GM21529 (cell line): Measurements from ENCODE around the gene CEP112.

ENCODE experiments used
- ATAC-seq: cut with Tn5 transposase; IDR thresholded peaks from one replicate; pipeline ENCODE4 v1.9.1; 2021; ENCODE audit not compliant: unreplicated experiment

Gene CEP112

DNA sequence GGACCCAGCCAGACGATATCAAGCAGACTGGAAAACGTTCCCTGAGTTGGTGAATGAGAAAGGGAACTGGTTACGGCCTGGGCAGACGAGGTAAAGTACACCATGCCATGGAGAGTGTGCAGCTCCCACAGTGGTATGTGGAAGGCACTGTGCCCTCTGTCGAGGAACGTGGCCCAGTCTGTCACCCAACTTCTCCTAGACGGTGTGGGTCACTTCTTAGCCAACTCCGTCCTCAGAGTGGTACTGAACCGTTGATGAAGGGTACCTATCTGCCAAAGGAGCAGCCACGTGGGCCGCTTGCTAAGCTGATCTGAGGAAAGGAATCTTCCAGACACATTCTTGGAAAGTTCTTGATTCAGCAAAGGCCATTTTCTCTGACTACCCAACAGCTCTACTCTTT, 574.4 kb downstream of the CEP112 start:
- no peak for ATAC-seq

DNA sequence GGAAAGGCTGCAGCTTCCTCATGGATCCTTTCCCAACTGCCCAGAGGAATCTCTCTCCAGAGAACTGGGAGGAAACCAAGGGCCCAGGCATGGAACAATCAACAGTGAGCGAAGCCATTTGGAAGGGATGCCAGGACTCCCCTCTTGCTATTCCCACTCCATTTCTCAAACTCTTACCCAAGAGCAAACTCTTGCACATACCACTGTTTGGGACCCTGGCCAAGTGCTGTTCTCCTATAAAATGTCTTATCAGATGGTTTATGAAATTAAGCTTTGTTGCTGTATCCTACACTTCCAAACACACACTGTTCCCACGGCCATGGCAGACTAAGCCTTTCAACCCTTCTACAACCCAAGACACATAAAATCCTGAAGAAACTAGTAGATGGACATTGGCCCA, 582.2 kb downstream of the CEP112 start:
- ATAC-seq: no peak

DNA sequence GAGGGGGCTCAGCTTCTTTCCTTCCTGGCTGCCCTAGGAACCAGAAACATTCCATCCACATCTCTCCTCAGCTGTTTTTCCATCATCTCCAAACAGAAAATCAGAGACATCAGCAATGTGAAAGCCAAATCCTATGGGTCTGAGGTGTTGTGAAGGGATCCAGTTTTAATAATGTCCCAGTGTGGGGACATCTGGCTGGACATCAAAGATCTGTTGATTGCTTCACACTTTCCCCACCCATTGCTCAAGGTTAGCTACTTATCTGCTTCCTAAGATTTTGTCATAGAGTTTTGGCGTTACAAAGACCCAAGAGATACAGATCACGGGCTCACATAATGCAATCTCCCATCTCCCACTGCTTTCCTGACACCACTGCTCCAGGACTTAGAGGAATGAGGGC, 582.6 kb downstream of the CEP112 start:
- ATAC-seq: no peak

DNA sequence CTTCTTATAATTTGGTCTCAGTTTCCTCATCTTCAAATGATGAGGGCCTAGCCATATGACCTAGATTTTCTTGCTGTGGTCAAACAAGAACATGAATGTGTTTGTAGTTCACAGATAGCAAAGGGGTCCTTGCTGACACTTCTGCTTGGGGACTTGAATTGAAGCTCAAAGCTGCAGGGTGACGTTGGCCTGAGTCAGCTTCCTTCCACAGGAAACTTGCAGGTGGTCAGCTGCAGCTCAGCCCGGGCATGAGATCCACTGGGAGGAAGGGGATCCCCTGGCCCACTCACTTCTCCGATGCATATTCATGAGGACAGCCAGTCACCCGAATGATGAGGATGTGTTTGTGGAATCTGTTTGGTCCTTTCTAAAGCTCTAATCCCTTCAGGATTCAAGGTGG, 587.9 kb downstream of the CEP112 start:
- no peak for ATAC-seq

DNA sequence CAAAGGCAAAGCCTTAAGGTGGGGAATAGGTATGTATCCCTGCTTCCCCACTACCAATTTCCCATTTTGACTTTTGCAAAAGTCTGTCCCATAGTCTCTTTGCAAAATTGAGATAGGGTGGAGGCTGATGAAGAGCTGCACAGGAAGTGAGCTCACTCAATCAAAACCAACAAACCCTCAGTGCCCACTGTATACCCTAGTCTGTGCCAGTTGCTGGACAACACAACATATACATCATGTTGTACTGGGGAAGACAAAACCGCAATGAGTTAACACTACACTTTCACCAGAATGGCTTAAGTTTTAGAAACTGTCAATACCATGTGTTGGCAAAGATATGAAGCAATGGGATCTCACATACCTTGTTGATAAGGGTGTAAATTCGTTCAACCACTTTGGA, 590.1 kb downstream of the CEP112 start:
- no peak for ATAC-seq

DNA sequence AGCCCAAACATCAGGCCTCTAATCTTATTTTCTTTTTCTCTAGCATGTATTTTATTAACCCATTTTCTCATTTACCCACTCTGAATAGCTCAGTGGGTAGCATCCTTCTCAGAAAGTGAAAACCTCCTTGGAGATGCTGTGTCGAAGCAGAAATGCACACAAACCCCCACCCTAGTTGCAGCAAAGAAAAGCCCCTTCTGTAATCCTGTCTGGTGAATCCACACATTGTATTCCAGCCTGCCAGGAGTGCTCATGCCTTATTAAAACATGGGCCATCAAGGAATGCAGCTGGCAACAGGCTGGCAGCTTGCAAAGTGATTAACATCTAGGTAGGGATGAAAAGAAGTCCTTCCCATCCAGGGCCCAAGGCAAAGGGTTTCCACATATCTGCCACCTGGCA, 590.8 kb downstream of the CEP112 start:
- ATAC-seq: no peak

DNA sequence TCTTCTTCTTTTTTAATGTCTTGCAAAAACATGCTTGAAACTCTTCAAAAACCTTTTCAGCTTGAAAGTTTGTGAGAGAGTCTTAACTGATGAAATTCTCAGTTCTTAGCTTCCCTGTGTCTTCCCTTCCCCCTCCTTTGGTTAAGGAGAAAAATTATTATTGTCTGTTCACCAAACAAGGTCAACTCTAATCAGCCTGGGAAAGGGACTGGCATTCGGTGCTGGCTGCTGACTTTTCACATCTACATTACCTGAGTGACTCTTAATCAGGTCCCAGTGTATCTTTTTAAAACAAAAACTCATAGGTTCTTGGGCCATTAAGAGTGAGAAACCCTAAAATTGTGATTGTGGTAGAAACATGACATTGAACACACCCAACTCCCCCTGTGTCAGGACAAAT, 591.4 kb downstream of the CEP112 start:
- no peak for ATAC-seq

DNA sequence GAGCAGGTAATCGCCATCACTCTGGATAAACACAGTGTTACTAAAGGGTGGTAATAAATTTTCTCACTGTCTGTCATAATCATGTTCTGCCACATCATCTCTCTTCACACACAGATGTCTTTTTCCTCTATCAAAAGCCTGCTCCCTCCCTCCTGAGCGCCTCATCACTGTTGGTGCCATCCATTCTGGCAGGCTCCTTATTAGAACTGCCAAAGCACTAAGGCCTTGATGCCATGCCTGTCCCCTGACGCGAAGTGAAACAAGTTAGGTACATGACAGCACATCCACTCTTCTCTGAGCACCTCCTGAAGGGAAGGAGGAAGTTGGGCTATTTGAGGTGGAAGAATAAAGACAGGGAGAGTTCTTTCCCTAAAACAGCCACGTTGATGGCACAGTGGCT, 592.3 kb downstream of the CEP112 start:
- no peak for ATAC-seq

DNA sequence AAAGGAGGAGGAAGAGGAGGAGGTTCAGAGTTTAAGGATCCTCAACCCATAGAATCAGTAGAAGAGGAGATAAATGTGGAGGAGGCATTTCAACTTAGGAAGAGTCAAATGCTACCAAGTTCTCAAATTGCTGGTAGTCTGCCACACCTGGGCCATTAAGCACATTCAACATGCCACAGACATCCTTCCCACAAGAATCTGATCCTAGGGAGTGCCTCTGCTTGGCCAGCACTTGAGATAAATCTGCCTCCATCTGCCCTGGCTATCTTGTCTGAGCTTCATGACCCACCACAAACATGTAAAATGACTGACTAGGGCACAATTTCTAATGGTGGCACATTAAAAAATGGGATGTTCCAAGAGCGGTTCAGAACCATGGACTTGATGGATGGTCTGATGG, 593.2 kb downstream of the CEP112 start:
- no peak for ATAC-seq

DNA sequence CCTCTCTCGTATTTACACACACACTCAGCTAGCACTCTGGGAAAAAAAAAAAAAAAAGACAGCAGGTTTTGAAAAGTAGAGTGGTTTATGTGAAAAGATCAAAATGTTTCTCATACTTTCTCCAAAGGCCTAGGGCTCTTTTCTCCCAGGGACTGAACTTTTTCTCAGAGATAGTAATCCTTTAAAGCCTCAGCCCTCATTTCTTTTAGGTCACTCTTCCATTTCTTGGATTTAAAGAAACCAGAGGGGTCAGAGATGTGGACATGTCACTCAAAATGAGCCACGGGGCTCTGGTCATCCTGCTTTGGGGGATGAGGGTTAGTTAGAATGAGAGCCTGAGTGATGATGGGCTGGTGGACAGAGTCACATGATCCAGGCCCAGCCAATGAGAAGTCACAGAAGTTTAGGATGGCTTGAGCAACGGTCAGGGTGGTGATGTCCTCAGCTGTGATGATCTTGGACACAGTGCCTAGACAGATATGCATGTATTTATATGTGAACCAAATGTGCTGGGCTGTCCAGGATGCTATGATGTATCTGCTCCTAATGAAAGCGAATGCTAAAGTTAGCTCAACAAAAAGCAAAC, 596.8 kb downstream of the CEP112 start:
- ATAC-seq: no peak

DNA sequence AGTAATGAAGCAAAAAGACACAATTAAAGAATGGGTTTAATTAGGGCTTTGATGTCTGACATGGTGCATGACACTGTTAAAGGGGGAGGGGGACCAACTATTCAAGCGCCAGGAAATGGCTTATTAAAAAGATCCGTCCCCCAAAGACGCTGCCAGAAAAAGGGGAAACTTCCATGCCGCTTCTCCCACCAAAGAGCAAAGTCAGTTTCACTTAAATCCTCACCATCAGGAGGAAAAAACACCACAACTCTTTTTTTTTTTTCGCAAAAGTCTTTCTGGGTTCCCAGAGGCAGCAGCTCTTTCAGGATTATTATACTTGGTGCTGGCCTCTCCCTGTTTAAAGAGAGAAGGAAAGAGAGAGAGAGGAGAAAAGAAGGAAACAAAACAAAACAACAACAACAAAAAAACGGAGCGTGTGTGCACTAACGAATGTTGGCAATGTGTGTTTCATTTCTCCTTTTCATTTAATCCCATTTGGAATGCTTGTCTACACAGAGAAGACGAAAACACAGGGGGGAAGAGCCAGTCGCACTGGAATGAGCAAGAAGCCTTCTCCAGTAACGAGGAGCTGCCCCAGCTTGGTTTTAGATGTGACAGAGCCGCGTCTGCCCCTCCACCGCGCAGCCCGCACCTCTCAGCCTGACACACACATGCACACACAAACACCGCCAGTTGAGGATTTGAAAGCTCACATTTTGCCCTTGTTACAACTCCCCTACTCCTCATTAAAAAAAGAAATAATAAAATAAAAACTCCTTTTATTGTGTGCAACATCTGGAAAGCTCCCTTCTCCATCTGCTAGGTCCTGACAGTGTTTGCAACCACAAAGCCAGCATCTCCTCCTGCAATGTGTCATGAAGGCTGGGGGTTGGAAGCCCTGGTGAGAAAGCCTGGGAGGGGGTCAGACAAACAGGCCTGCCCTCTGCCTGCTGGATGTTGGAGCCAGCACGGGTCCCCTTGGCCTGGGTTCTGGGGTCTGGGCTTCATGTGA, 597.8 kb downstream of the CEP112 start:
- ATAC-seq: no peak

DNA sequence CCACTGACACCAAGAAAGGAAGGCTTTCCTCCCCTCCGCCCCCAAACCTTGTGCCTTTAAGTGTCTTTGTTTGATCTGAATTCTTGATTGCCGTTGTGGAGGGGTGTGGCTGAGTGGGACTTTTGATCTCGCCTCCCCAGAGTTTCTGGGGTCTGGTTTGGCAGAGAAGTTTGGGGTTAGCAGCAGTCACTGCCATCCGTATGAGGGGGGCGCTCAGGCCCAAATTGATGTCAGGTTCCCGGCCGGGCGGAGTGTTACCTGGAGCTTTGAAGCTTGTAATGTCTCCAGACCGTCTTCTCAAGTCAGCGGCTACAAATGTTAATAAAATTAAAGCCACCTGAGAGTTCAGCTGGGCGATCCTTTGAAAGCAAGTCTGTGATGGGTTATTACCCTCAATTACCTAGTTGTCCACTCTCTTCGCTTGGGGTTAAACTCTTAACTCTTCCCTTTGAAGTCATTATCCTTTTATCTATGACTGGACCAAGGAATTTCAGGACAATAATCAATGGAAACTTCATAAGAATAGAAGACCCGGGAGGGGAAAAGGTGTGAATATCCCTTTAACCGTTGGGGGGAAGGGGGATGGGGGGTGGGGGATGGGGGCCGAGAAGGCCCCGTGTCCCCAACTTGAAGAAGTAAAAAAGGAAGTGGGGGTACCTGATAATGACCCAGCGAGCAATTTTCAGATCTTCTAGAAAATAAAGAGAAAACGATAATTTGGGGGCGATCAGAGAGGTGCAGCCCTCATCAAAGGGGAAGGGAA, 598.7 kb downstream of the CEP112 start:
- no peak for ATAC-seq

DNA sequence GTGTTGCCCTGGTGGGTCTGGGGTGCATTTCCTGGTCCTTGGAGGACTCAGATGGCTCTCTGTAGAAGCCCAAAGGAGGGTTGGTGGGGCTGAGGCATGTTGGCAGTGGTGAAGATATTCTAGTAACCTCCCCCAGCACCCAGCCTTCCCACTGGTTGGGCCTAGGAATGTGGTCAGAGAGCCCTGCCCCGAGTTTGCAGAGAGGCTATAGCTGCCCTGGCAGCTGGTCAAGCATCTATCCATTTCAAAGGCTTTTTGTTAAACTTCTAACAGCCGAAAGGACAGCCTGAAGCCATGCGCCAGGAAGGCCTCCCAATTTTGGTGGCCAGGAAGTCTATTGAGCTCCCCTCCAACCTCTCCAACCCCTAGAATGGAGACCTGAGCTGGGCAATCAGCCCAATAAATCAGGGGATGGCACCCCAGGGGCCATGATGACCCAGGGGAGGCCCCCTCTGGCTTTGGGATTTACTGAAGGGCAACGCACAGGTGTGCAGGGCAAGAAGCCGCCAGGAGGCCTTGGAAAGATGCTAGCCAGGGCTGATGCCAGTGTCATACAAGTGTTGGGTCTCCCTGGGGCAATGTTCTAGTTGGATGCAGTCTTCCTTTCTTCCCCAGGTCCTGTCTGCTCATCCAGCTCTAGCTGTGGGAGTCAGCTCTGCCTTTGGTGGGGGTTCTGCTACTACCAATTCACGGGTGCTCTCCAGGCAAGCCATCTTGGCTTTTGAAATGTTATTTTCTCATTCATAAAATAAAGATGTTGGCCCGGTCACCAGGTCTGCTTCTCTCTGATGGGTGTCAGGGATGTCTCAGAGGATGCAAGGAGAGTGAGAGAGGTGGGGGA, 599.6 kb downstream of the CEP112 start:
- no peak for ATAC-seq

DNA sequence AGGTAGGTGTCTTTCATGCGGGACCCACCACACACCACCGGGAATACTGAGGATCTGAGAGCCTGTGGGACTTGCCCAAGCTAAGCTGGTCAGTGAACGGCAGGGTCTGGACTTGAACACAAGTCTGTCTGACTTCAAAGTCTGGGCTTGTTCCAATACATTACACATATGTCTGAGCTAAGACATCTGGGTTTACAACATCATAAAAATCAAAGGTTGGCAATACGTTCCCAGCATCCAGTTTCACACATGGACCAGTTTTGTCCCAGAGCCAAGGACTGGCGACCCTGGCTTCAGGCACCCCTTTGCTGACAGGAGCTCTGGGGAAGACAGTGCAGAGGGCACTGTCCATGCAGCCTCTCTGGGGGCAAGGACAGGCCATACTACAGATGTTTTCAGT, 602.6 kb downstream of the CEP112 start:
- ATAC-seq: no peak

DNA sequence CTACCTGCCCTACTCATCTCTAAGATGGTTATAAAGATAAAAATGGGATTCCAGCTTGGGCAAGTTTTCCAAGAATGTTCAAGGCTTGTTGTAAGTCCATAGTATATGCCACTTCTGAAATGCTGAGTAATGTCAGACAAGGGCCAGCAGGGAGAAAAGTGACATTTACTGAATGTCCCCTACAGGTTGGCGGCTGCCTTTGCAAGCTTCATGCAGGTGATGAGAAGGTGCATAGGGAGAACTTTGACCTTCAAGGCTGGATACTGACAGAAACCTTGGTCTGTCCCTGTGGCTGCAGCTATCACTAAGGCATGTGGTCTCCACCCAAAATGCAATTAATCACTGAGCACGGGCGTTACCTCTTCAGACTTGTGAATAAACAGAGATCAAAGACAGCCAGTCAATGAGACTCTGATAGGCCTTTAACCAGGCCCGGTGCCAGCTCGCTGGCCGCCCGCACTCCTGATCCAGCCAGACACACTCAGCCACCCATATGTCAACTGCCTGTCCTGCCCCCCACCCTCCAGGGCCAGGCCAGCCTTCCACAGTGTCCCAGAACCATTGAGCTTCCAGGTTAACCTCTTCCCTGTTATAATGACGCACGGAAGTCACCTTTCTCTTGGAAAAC, 603.6 kb downstream of the CEP112 start:
- ATAC-seq: no peak

DNA sequence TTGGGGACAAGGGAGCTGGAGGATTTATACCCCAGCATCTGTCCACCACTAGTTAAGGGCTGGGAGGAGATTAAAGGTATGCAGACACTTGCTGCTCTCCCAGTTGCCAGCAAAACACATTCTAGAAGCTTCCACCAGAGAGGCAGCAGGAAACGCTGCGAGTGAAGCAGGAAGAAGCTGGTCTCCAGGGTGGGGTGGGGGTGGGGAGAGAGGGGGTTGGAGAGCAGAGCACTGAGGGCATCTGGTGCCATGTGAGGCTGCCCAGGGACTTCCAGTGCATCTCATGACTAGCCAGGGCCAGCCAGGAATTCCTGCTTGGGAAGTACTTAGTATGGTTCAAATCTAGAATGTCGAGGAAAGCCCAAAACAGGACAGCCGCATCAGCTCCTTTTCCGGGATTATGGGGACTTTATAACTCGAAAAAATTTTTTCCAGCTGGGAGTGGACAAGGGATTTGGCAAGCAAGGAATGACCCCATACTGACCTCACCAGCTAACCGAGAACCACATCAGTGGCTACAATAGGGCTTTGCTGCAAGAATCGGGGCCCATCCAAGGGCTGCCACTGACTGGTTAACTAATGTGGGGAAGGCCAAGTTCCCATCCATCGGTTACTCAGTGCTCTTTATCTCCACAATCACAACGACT, 604.3 kb downstream of the CEP112 start:
- no peak for ATAC-seq

DNA sequence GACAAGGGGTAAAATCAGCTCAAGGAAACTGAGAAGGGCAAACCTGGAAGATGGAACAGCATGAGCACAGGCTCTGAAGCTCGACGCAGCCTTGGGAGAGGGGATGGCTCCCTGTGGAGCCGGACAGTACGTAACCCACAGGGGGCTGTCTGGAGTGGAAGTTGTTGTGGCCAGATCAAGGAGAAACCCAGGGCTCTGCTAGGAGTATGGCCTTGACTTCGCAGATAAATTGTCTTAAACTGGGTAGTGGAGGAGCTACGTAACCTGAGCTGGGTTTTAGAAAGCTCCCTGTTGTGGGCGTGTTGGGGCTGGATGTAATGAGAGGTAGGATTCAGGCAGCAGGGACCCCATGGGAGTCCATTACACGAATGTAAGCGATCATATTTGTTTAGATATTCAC, 605.0 kb downstream of the CEP112 start:
- ATAC-seq: no peak
